ENCODE data around the gene PDE11A. TPM values are rescaled to one million over a fixed set of nuclear protein-coding genes. Genes with fewer than 3 reads are reported as not detected.
"Not testable (repeated sequence)": the region's sequence is repeated elsewhere in the genome, so short reads cannot be mapped to it uniquely, and the experiment has no call there.

PDE11A gene
- total RNA-seq, 1 donor from 2014 or later = 0.75 TPM

DNA sequence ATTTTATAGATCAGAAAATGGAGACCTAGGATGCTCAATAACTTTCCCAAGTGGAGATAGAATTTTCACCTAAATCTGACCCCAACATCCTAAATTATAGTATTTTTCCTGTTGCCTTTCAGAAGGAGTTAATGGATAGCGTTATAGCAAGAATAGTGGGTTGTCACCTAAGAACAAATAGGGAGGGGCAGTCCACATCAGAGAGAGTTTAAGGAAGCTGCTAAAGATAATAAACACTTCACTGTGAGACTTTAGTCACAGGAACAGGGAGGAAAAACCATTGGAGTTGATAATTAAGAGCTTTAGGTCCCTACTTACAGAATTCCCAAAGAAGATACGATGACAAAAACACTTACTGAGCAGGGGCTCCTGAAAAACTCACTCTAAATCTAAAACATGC lies 229.4 kb downstream of the PDE11A start:
- intact Hi-C loops (cut with DNase I) = no loop called here
- TF ChIP-seq, protein P1, sequence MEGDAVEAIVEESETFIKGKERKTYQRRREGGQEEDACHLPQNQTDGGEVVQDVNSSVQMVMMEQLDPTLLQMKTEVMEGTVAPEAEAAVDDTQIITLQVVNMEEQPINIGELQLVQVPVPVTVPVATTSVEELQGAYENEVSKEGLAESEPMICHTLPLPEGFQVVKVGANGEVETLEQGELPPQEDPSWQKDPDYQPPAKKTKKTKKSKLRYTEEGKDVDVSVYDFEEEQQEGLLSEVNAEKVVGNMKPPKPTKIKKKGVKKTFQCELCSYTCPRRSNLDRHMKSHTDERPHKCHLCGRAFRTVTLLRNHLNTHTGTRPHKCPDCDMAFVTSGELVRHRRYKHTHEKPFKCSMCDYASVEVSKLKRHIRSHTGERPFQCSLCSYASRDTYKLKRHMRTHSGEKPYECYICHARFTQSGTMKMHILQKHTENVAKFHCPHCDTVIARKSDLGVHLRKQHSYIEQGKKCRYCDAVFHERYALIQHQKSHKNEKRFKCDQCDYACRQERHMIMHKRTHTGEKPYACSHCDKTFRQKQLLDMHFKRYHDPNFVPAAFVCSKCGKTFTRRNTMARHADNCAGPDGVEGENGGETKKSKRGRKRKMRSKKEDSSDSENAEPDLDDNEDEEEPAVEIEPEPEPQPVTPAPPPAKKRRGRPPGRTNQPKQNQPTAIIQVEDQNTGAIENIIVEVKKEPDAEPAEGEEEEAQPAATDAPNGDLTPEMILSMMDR (IDR thresholded peaks at IDR 0.05) = no peak
- no peak for DNase-seq (ENCODE audit: low spot score in 2 of 2)
- Histone ChIP-seq H3K4me1 (no peaks in the 10 kb centered on the region), H3K4me3 (no peak overlapping the region), H3K9me3 (no peaks in the 10 kb centered on the region), H3K36me3 (no peaks in the 10 kb centered on the region), H3K27ac (no peak overlapping the region), H3K27me3 (no peaks in the 10 kb centered on the region)

DNA sequence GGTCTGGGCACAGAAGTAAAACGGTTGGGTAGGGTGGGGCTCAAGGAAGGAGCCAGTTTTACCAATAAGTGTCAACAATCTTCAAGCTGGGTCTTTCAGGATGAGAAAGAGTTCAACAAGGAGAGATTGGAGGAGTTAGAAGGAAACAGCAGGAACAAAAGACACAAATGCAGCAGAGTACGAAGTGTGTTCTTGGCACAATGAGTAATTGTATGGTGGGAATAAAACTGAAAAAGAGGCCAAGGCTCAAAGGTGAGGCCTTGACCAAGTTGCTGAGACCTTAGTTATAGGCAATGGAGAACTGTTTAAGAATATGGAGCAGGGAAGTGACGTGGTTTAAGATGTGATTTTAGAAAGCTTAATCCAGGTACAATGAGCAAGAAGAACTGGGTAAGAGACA lies 230.3 kb downstream of the PDE11A start:
- DNase-seq (ENCODE audit: low spot score in 2 of 2) = no peak
- H3K27ac ChIP-seq = no peak overlapping the region
- H3K27me3 ChIP-seq = no peaks in the 10 kb centered on the region
- H3K4me1 ChIP-seq = no peaks in the 10 kb centered on the region
- H3K36me3 ChIP-seq = no peaks in the 10 kb centered on the region
- no peak overlapping the region for H3K4me3 ChIP-seq
- TF ChIP-seq, protein P1 (IDR thresholded peaks at IDR 0.05) = no peak
- no peaks in the 10 kb centered on the region for H3K9me3 ChIP-seq
- intact Hi-C loops (cut with DNase I) = no loop called here

DNA sequence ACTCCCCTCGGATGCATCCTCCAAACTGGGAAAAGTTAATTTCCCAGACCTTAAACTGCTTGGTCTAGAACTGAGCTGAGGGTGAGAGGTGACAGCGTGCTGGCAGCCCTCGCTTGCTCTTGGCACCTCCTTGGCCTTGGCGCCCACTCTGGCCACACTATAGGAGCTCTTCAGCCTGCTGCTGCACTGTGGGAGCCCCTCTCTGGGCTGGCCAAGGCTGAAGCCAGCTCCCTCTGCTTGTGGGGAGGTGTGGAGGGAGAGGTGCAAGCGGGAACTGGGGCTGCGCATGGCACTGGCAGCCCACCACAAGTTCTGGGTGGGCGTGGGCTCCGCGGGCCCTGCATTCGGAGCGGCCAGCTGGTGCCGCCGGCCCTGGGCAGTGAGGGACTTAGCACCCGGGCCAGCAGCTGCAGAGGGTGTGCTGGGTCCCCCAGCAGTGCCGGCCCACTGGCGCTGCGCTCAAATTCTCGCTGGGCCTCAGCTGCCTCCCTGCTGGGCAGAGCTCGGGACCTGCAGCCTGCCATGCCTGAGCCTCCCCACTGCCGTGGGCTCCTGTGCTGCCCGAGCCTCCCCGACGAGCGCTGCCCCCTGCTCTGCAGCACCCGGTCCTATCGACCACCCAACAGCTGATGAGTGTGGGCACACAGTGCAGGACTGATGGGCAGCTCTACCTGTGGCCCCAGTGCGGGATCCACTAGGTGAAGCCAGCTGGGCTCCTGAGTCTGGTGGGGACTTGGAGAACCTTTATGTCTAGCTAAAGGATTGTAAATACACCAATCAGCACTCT lies 237.0 kb downstream of the PDE11A start:
- intact Hi-C loops (cut with DNase I); DNase-seq (ENCODE audit: low spot score in 2 of 2): not testable (repeated sequence)

DNA sequence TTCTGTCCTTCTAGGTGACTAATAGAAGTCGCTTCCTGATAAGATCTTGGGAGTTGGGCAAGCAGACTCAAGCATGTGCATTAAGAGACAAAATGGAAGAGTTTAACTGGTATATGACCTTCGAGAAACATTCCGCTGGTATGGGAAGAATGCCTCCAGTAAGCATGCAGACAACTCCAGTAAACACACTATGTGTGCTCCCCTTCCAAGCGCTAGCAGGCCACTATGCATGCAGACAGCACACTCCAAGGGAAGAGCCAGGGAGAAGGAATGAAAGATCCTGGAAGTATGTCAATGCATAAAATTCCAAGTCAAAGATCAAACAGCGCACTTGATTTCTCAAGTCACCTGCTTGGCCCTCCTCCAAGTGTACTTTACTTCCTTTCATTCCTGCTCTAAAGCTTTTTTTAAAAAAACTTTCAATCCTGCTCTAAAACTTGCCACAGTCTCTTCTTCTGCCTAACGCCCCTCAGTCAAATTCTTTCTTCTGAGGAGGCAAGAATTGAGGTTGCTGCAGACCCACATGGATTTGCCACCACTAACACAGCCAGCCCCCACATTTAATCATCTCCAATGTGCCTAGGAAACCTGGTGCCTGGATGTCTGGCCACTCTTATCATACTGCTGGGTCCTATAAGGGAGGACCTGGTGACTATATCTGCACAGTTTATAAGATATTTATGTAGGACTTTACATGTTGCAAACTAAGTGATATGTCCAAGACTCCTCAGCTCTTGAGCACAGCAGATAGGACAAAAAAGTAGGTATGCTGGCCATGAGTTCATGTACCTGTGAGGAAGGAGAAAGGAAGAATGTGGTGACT lies 239.8 kb downstream of the PDE11A start:
- no peak for DNase-seq (ENCODE audit: low spot score in 2 of 2)
- TF ChIP-seq, protein P1 (IDR thresholded peaks at IDR 0.05) = no peak
- Histone ChIP-seq H3K36me3 (no peaks in the 10 kb centered on the region), H3K4me1 (no peaks in the 10 kb centered on the region), H3K27ac (no peak overlapping the region), H3K27me3 (no peaks in the 10 kb centered on the region), H3K9me3 (peaks cover 0 to 3% of the 10 kb centered on the region in 2 donors), H3K4me3 (no peak overlapping the region)
- intact Hi-C loops (cut with DNase I) = no loop called here

More for the DNA sequence above, 237.0 kb downstream of the PDE11A start:
- H3K4me3 ChIP-seq, H3K27ac ChIP-seq, H3K9me3 ChIP-seq, H3K4me1 ChIP-seq, H3K27me3 ChIP-seq, H3K36me3 ChIP-seq: not testable (repeated sequence)

DNA sequence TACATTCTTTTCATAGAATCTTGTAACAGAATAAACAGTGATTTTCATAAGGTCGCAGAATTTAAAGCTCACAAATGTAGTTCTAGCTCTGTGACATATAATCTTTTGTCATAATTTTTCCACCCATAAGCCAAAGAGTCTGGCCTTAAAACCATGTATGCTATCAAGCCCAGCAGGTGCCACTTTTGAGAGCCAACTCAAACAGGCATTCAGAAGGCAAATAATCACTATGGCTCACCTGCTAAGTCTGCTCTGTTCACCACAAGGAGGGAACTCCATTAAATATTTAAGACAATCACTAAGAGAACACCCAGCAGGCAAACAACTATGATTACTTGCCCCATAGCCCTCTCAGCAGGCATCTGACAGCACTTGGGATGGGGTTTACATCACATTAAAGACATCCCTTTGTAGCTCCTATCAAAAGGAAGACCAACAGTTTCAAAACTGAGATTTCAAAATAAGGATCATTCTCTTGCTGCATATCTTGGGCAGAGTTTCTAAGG lies 241.6 kb downstream of the PDE11A start:
- peaks cover 0 to 3% of the 10 kb centered on the region in 2 donors for H3K9me3 ChIP-seq
- DNase-seq (ENCODE audit: low spot score in 2 of 2) = no peak
- TF ChIP-seq, protein P1 (IDR thresholded peaks at IDR 0.05) = no peak

DNA sequence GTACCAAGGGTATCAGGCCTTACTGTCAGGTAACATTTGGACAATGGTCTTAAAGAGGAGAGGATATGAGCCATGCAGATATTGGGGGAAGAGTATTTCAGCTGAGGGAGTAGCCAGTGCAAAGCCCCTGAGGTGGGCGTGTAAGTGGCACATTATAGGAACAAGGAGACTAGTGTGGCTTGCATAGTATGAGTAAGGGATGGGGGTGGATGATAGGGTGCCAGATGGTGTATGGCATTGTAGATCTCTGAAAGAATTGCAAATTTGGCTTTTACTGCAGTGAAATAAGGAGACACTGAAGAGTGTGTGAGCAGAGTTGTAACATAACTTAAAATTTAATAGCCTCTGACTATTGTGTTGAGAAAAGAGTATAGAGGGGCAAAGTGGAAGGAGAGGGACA lies 244.0 kb downstream of the PDE11A start:
- Histone ChIP-seq H3K27me3 (no peaks in the 10 kb centered on the region), H3K27ac (no peak overlapping the region), H3K4me1 (no peaks in the 10 kb centered on the region), H3K4me3 (no peak overlapping the region), H3K9me3 (no peaks in the 10 kb centered on the region), H3K36me3 (no peaks in the 10 kb centered on the region)
- DNase-seq (ENCODE audit: low spot score in 2 of 2) = no peak
- TF ChIP-seq, protein P1 (IDR thresholded peaks at IDR 0.05) = no peak
- intact Hi-C loops (cut with DNase I) = no loop called here

More for the DNA sequence above, 241.6 kb downstream of the PDE11A start:
- Histone ChIP-seq H3K4me3 (no peak overlapping the region), H3K27ac (no peak overlapping the region), H3K36me3 (no peaks in the 10 kb centered on the region), H3K4me1 (no peaks in the 10 kb centered on the region), H3K27me3 (no peaks in the 10 kb centered on the region)
- intact Hi-C loops (cut with DNase I) = no loop called here
